Tibial artery (tissue), 4 donors: ENCODE data around the gene APBB1.

ENCODE experiments used
- DNase-seq, 2 donors: peaks; one replicate each; pipeline ENCODE4 v3.0.0-alpha.2; 2019
- H3K27ac ChIP-seq, 2 donors: fragments of 200-600 bp; sonication (generic) in 1 of 2; 1 replicate in 1 of 2; 2 replicates in 1 of 2; pipeline ENCODE4 v1.5.1; 2018 to 2019; ENCODE audit warnings: mild to moderate bottlenecking in 1 of 2
- H3K27me3 ChIP-seq, 2 donors: fragments of 200-600 bp; sonication (generic) in 1 of 2; one replicate each; pipeline versions ENCODE4 v1.5.1 to v1.6.0; 2016 to 2019
- H3K36me3 ChIP-seq, 3 donors: fragments of 200-600 bp; sonication (generic) in 2 of 3; one replicate each; pipeline ENCODE4 v1.5.1; 2016 to 2019; ENCODE audit warnings: mild to moderate bottlenecking in 2 of 3
- H3K4me1 ChIP-seq, 4 donors: fragments of 200-600 bp; sonication (generic) in 2 of 4; 1 replicate in 3 of 4; 2 replicates in 1 of 4; pipeline ENCODE4 v1.5.1; 2016 to 2019
- H3K4me3 ChIP-seq, 2 donors: fragments of 200-600 bp; sonication (generic) in 1 of 2; 1 replicate in 1 of 2; 2 replicates in 1 of 2; pipeline ENCODE4 v1.5.1; 2018 to 2019; ENCODE audit warnings: mild to moderate bottlenecking in 2 of 2
- H3K9me3 ChIP-seq, 3 donors: fragments of 200-600 bp; sonication (generic) in 1 of 3; one replicate each; pipeline ENCODE4 v1.5.1; 2016 to 2019
- CTCF ChIP-seq, 2 experiments: fragments of 200-600 bp in 1 of 2; fragments of 450-650 bp in 1 of 2; IDR thresholded peaks; one replicate each; pipeline ENCODE4 v1.5.1; 2017 to 2019; ENCODE audit warnings: antibody characterized with exemption in 2 of 2, mild to moderate bottlenecking in 1 of 2, moderate library complexity in 1 of 2
- intact Hi-C: fragments of 100-400 bp; cut with DNase I; formaldehyde crosslinking; loops from one replicate; pipeline ENCODE4 v1.15.0; 2023; ENCODE audit warnings: low total_unique reads

APBB1 gene

GRCh38 chr11:6365659-6366058 lies 53.2 kb downstream of the APBB1 start:
- Histone ChIP-seq H3K36me3 (no peaks in the 10 kb centered on the region), H3K27ac (no peak overlapping the region), H3K9me3 (no peaks in the 10 kb centered on the region), H3K27me3 (no peaks in the 10 kb centered on the region), H3K4me3 (no peak overlapping the region), H3K4me1 (peaks cover 0 to 21% (median 17%) of the 10 kb centered on the region in 4 donors)
- no peak for DNase-seq
- TF ChIP-seq CTCF (IDR thresholded peaks at IDR 0.05): no peak
- intact Hi-C loops: no loop called here

GRCh38 chr11:6362873-6363678 lies 55.8 kb downstream of the APBB1 start:
- peak overlapping the region; percentile 66 to 83 for H3K27ac ChIP-seq
- H3K4me3 ChIP-seq: peak overlapping the region in 1 of 2 donors; percentile 3
- H3K27me3 ChIP-seq: no peaks in the 10 kb centered on the region
- H3K36me3 ChIP-seq: no peaks in the 10 kb centered on the region
- intact Hi-C loops: loop anchor here (5.0 kb wide), 2 partner anchors 66 to 111 kb away; no protein-coding TSS in a partner anchor
- H3K4me1 ChIP-seq: peaks cover 0 to 32% (median 18%) of the 10 kb centered on the region in 4 donors
- peak; percentile 87 to 90 for TF ChIP-seq CTCF (IDR thresholded peaks at IDR 0.05)
- DNase-seq: peak; percentile 85 to 90
- H3K9me3 ChIP-seq: no peaks in the 10 kb centered on the region

- peak overlapping the region in 1 of 2 donors; percentile 3 for H3K4me3 ChIP-seq
- H3K9me3 ChIP-seq: no peaks in the 10 kb centered on the region
- H3K4me1 ChIP-seq: peaks cover 0 to 39% (median 24%) of the 10 kb centered on the region in 4 donors
- no peak for TF ChIP-seq CTCF (IDR thresholded peaks at IDR 0.05)
- intact Hi-C loops: loop anchor here (5.0 kb wide), 2 partner anchors 65 to 110 kb away; no protein-coding TSS in a partner anchor
- H3K27ac ChIP-seq: peak overlapping the region; percentile 66 to 83
- peak; percentile 66 to 91 for DNase-seq
- no peaks in the 10 kb centered on the region for H3K27me3 ChIP-seq
- H3K36me3 ChIP-seq: no peaks in the 10 kb centered on the region
These were observed 56.6 kb downstream of the APBB1 start for GRCh38 chr11:6362185-6362872.

GRCh38 chr11:6360183-6360582 lies 58.7 kb downstream of the APBB1 start:
- no peak for TF ChIP-seq CTCF (IDR thresholded peaks at IDR 0.05)
- H3K27ac ChIP-seq: peak overlapping the region in 1 of 2 donors; percentile 38
- no peak overlapping the region for H3K4me3 ChIP-seq
- H3K27me3 ChIP-seq: no peaks in the 10 kb centered on the region
- peaks cover 0 to 49% (median 32%) of the 10 kb centered on the region in 4 donors for H3K4me1 ChIP-seq
- H3K9me3 ChIP-seq: no peaks in the 10 kb centered on the region
- intact Hi-C loops: loop anchor here (5.0 kb wide), 2 partner anchors 63 to 108 kb away; no protein-coding TSS in a partner anchor
- no peaks in the 10 kb centered on the region for H3K36me3 ChIP-seq
- no peak for DNase-seq

- DNase-seq: peak; percentile 60 to 89
- H3K27me3 ChIP-seq: no peaks in the 10 kb centered on the region
- TF ChIP-seq CTCF (IDR thresholded peaks at IDR 0.05): no peak
- peak overlapping the region; percentile 73 to 79 for H3K27ac ChIP-seq
- H3K36me3 ChIP-seq: no peaks in the 10 kb centered on the region
- intact Hi-C loops: loop anchor here (5.0 kb wide), 1 partner anchor 35 kb away; the partner anchor contains the start of gene CAVIN3
- H3K4me1 ChIP-seq: peaks cover 0 to 33% (median 18%) of the 10 kb centered on the region in 4 donors
- H3K9me3 ChIP-seq: no peaks in the 10 kb centered on the region
- H3K4me3 ChIP-seq: no peak overlapping the region
These were observed 61.7 kb downstream of the APBB1 start for GRCh38 chr11:6357222-6357621.
